ENCODE measurements around the gene TMEM98.

TMEM98 gene

GRCh38 chr17:32943647-32944191, 15.8 kb downstream of the TMEM98 start (continued):
- TF ChIP-seq ISL1 (CRISPR knock-in tag; IDR thresholded peaks at IDR 0.05) (no peak), ESRRG (CRISPR knock-in tag; IDR thresholded peaks at IDR 0.05) (no peak), PPARA (CRISPR knock-in tag; IDR thresholded peaks at IDR 0.05; ENCODE audit: borderline replicate concordance) (no peak), ZFP3 (CRISPR knock-in tag; IDR thresholded peaks at IDR 0.05) (no peak), OSR1 (CRISPR knock-in tag; IDR thresholded peaks at IDR 0.05) (no peak)

GRCh38 chr17:32944248-32945020, 16.5 kb downstream of the TMEM98 start:
- TF ChIP-seq ZNF8 (CRISPR knock-in tag; IDR thresholded peaks at IDR 0.05) (no peak), CSRNP3 (CRISPR knock-in tag; IDR thresholded peaks at IDR 0.05) (no peak), RARB (CRISPR knock-in tag; IDR thresholded peaks at IDR 0.05) (no peak), PPARA (CRISPR knock-in tag; IDR thresholded peaks at IDR 0.05; ENCODE audit: borderline replicate concordance) (no peak), CREB5 (CRISPR knock-in tag; IDR thresholded peaks at IDR 0.05; ENCODE audit: low read depth) (no peak), ZNF565 (CRISPR knock-in tag; conservative IDR thresholded peaks at IDR 0.05; ENCODE audit: low read depth) (no peak), TSHZ2 (CRISPR knock-in tag; IDR thresholded peaks at IDR 0.05) (no peak)
- peak; percentile 17; the same call in 1 of the 3 replicates for ATAC-seq

GRCh38 chr17:32946375-32947135, 18.6 kb downstream of the TMEM98 start:
- ATAC-seq, result no peak
- no peak for TF ChIP-seq PPARA (CRISPR knock-in tag; IDR thresholded peaks at IDR 0.05; ENCODE audit: borderline replicate concordance)
- no peak for TF ChIP-seq RARB (CRISPR knock-in tag; IDR thresholded peaks at IDR 0.05)
- TF ChIP-seq ARNTL (CRISPR knock-in tag; IDR thresholded peaks at IDR 0.05; ENCODE audit: borderline replicate concordance, low read depth), result no peak
- TF ChIP-seq ZNF70 (CRISPR knock-in tag; IDR thresholded peaks at IDR 0.05), result no peak
- TF ChIP-seq CSDC2 (CRISPR knock-in tag; IDR thresholded peaks at IDR 0.05), result no peak
- no peak for TF ChIP-seq PATZ1 (CRISPR knock-in tag; IDR thresholded peaks at IDR 0.05; ENCODE audit: borderline replicate concordance)
- TF ChIP-seq CREB5 (CRISPR knock-in tag; IDR thresholded peaks at IDR 0.05; ENCODE audit: low read depth), result no peak
- TF ChIP-seq BACH2 (CRISPR knock-in tag; IDR thresholded peaks at IDR 0.05; ENCODE audit: borderline replicate concordance), result no peak
- TF ChIP-seq ZFP3 (CRISPR knock-in tag; IDR thresholded peaks at IDR 0.05), result no peak
- TF ChIP-seq GLIS3 (CRISPR knock-in tag; IDR thresholded peaks at IDR 0.05), result no peak
- TF ChIP-seq ISL1 (CRISPR knock-in tag; IDR thresholded peaks at IDR 0.05), result no peak
- no peak for TF ChIP-seq ZNF565 (CRISPR knock-in tag; conservative IDR thresholded peaks at IDR 0.05; ENCODE audit: low read depth)
- no peak for TF ChIP-seq ZC3H10 (CRISPR knock-in tag; IDR thresholded peaks at IDR 0.05)
- no peak for TF ChIP-seq TOX (CRISPR knock-in tag; IDR thresholded peaks at IDR 0.05; ENCODE audit: borderline replicate concordance)
- no peak for TF ChIP-seq ESRRG (CRISPR knock-in tag; IDR thresholded peaks at IDR 0.05)

Measured in SK-N-SH treated with all-trans-retinoic acid at 6 μM for 48 hours (cell line).